Neural cell (in vitro differentiated cells): Measurements from ENCODE around the gene PICALM. TPM values are rescaled to one million over a fixed set of nuclear protein-coding genes. Genes with fewer than 3 reads are reported as not detected.

Source experiments
- H2AFZ ChIP-seq: fragments of 200-600, 300-800 bp; sonication (generic), shearing (Covaris generic); 2 replicates; pipeline ENCODE4 v1.6.0; 2014; ENCODE audit warnings: low read depth, mild to moderate bottlenecking, antibody characterized with exemption, low read length, moderate library complexity
- H3F3A ChIP-seq: fragments of 200-600 bp; shearing (Covaris generic); 2 replicates; pipeline ENCODE4 v1.6.1; 2016; ENCODE audit warnings: mild to moderate bottlenecking, moderate library complexity, mixed read lengths, antibody characterized with exemption, low read length; ENCODE audit not compliant: insufficient read depth, poor library complexity, severe bottlenecking
- H3K27ac ChIP-seq: fragments of 200-600, 300-800 bp; sonication (generic), shearing (Covaris generic); 2 replicates; pipeline ENCODE4 v1.5.1; 2014; ENCODE audit warnings: mild to moderate bottlenecking, low read length, moderate library complexity
- H3K27me3 ChIP-seq: fragments of 300-800, 200-600 bp; sonication (generic), shearing (Covaris generic); 2 replicates; pipeline ENCODE4 v1.6.0; 2014; ENCODE audit warnings: mild to moderate bottlenecking, low read depth, low read length, moderate library complexity; ENCODE audit not compliant: insufficient read depth
- H3K36me3 ChIP-seq: fragments of 300-800, 200-600 bp; sonication (generic), shearing (Covaris generic); 2 replicates; pipeline ENCODE4 v1.5.1; 2014; ENCODE audit warnings: mild to moderate bottlenecking, antibody characterized with exemption, low read length, moderate library complexity; ENCODE audit not compliant: insufficient read depth
- H3K4me2 ChIP-seq: fragments of 300-800, 200-600 bp; sonication (generic), shearing (Covaris generic); 2 replicates; pipeline ENCODE4 v1.6.0; 2014; ENCODE audit warnings: mild to moderate bottlenecking, low read length
- H3K4me3 ChIP-seq: fragments of 300-800, 200-600 bp; sonication (generic), shearing (Covaris generic); 2 replicates; pipeline ENCODE4 v1.5.1; 2014; ENCODE audit warnings: mild to moderate bottlenecking, low read length, moderate library complexity
- H3K79me2 ChIP-seq: fragments of 200-600 bp; shearing (Covaris generic); replicated peaks from 2 replicates; pipeline ENCODE4 v1.6.0; 2014; ENCODE audit warnings: mild to moderate bottlenecking, low read length, moderate library complexity; ENCODE audit not compliant: insufficient read depth
- H3K9ac ChIP-seq: fragments of 300-800, 200-600 bp; sonication (generic), shearing (Covaris generic); 2 replicates; pipeline ENCODE4 v1.6.1; 2016; ENCODE audit warnings: mild to moderate bottlenecking, low read length, mixed read lengths
- H3K9me2 ChIP-seq: fragments of 200-600 bp; shearing (Covaris generic); 2 replicates; pipeline ENCODE4 v1.6.1; 2016; ENCODE audit warnings: mild to moderate bottlenecking, low read length, mixed read lengths; ENCODE audit not compliant: insufficient read depth
- H3K9me3 ChIP-seq: fragments of 200-600, 300-800 bp; sonication (generic), shearing (Covaris generic); 2 replicates; pipeline ENCODE4 v1.6.1; 2016; ENCODE audit warnings: mild to moderate bottlenecking, mixed run types, low read length, moderate library complexity, mixed read lengths
- H4K20me1 ChIP-seq: fragments of 200-600 bp; shearing (Covaris generic); 2 replicates; pipeline ENCODE4 v1.6.1; 2016; ENCODE audit warnings: mild to moderate bottlenecking, mixed run types; ENCODE audit not compliant: insufficient read depth
- EP300 ChIP-seq: fragments of 450-650 bp; conservative IDR thresholded peaks from 2 replicates; pipeline ENCODE4 v1.6.1; 2014; ENCODE audit warnings: antibody characterized with exemption, mild to moderate bottlenecking, moderate library complexity; ENCODE audit not compliant: poor library complexity, severe bottlenecking
- EZH2 ChIP-seq: fragments of 200-600, 300-800 bp; shearing (Covaris generic), sonication (generic); IDR thresholded peaks from 2 replicates; pipeline ENCODE4 v1.6.1; 2014; ENCODE audit warnings: antibody characterized with exemption, low read length, borderline replicate concordance, mild to moderate bottlenecking; ENCODE audit not compliant: insufficient read depth, poor library complexity, severe bottlenecking
- MXI1 ChIP-seq: fragments of 450-650 bp; conservative IDR thresholded peaks from 2 replicates; pipeline ENCODE4 v1.6.1; 2014; ENCODE audit warnings: antibody characterized with exemption, mild to moderate bottlenecking; ENCODE audit not compliant: poor library complexity, severe bottlenecking
- POLR2AphosphoS5 ChIP-seq: IDR thresholded peaks from 2 replicates; pipeline ENCODE4 v1.6.1; 2012
- RAD21 ChIP-seq: fragments of 450-650 bp; conservative IDR thresholded peaks from 2 replicates; pipeline ENCODE4 v1.6.1; 2014; ENCODE audit warnings: antibody characterized with exemption, mild to moderate bottlenecking, moderate library complexity
- SMC3 ChIP-seq: fragments of 450-650 bp; conservative IDR thresholded peaks from 2 replicates; pipeline ENCODE4 v1.6.1; 2014; ENCODE audit warnings: antibody characterized with exemption, mild to moderate bottlenecking, moderate library complexity; ENCODE audit not compliant: poor library complexity
- TAF1 ChIP-seq: IDR thresholded peaks from 2 replicates; pipeline ENCODE4 v1.6.1; 2012; ENCODE audit warnings: low read depth
- polyA plus RNA-seq: library from polyadenylated mRNA; depleted of rRNA; stranded (reverse); fragments of >200 nt; gene quantifications from 2 replicates; pipeline ENCODE4 v1.2.3, GENCODE V29; 2014
- TF ChIP-seq, protein P1 (sequence below): fragments of 450-650 bp; IDR thresholded peaks from 2 replicates; pipeline ENCODE4 v1.5.1; 2014; ENCODE audit warnings: antibody characterized with exemption, mild to moderate bottlenecking, moderate library complexity; ENCODE audit not compliant: poor library complexity, severe bottlenecking
- TF ChIP-seq, protein P2 (sequence below): IDR thresholded peaks from 2 replicates; pipeline ENCODE4 v1.6.1; 2012; ENCODE audit warnings: borderline replicate concordance

Gene PICALM
- polyA plus RNA-seq, 1 donor from 2014 or later, result 161 TPM

DNA sequence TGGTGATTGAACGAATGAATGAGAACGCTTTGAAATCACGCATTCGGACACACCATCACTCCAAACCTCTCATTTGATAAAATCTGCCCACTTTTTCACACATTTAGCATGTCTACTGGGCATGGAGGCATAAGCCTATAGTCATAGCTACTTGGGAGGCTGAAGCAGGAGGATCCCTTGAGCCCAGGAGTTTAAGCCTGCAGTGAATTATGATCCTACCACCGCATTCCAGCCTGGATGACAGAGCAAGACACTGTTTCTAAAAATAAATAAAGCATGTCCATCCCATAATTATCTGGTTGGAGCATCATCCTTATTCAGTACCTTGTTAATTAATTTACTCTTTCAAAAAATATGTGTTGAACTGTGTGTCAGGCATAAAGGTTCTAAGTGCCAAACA, 3.3 kb upstream of the PICALM start:
- TF ChIP-seq POLR2AphosphoS5 (no peak), EP300 (no peak), RAD21 (no peak), EZH2 (no peak), MXI1 (no peak), SMC3 (no peak), TAF1 (no peak)
- TF ChIP-seq, protein P1, sequence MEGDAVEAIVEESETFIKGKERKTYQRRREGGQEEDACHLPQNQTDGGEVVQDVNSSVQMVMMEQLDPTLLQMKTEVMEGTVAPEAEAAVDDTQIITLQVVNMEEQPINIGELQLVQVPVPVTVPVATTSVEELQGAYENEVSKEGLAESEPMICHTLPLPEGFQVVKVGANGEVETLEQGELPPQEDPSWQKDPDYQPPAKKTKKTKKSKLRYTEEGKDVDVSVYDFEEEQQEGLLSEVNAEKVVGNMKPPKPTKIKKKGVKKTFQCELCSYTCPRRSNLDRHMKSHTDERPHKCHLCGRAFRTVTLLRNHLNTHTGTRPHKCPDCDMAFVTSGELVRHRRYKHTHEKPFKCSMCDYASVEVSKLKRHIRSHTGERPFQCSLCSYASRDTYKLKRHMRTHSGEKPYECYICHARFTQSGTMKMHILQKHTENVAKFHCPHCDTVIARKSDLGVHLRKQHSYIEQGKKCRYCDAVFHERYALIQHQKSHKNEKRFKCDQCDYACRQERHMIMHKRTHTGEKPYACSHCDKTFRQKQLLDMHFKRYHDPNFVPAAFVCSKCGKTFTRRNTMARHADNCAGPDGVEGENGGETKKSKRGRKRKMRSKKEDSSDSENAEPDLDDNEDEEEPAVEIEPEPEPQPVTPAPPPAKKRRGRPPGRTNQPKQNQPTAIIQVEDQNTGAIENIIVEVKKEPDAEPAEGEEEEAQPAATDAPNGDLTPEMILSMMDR, result no peak
- TF ChIP-seq, protein P2, sequence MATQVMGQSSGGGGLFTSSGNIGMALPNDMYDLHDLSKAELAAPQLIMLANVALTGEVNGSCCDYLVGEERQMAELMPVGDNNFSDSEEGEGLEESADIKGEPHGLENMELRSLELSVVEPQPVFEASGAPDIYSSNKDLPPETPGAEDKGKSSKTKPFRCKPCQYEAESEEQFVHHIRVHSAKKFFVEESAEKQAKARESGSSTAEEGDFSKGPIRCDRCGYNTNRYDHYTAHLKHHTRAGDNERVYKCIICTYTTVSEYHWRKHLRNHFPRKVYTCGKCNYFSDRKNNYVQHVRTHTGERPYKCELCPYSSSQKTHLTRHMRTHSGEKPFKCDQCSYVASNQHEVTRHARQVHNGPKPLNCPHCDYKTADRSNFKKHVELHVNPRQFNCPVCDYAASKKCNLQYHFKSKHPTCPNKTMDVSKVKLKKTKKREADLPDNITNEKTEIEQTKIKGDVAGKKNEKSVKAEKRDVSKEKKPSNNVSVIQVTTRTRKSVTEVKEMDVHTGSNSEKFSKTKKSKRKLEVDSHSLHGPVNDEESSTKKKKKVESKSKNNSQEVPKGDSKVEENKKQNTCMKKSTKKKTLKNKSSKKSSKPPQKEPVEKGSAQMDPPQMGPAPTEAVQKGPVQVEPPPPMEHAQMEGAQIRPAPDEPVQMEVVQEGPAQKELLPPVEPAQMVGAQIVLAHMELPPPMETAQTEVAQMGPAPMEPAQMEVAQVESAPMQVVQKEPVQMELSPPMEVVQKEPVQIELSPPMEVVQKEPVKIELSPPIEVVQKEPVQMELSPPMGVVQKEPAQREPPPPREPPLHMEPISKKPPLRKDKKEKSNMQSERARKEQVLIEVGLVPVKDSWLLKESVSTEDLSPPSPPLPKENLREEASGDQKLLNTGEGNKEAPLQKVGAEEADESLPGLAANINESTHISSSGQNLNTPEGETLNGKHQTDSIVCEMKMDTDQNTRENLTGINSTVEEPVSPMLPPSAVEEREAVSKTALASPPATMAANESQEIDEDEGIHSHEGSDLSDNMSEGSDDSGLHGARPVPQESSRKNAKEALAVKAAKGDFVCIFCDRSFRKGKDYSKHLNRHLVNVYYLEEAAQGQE, result no peak
- Histone ChIP-seq H3K9me2 (no peaks in the 10 kb centered on the region), H3F3A (no peaks in the 10 kb centered on the region), H3K36me3 (no peaks in the 10 kb centered on the region), H3K27ac (no peak overlapping the region), H3K9ac (no peak overlapping the region), H3K9me3 (no peaks in the 10 kb centered on the region), H3K4me2 (no peak overlapping the region), H2AFZ (no peak overlapping the region), H3K4me3 (no peak overlapping the region), H4K20me1 (peaks cover 3% of the 10 kb centered on the region), H3K79me2 (peaks cover 14% of the 10 kb centered on the region), H3K27me3 (no peaks in the 10 kb centered on the region)

DNA sequence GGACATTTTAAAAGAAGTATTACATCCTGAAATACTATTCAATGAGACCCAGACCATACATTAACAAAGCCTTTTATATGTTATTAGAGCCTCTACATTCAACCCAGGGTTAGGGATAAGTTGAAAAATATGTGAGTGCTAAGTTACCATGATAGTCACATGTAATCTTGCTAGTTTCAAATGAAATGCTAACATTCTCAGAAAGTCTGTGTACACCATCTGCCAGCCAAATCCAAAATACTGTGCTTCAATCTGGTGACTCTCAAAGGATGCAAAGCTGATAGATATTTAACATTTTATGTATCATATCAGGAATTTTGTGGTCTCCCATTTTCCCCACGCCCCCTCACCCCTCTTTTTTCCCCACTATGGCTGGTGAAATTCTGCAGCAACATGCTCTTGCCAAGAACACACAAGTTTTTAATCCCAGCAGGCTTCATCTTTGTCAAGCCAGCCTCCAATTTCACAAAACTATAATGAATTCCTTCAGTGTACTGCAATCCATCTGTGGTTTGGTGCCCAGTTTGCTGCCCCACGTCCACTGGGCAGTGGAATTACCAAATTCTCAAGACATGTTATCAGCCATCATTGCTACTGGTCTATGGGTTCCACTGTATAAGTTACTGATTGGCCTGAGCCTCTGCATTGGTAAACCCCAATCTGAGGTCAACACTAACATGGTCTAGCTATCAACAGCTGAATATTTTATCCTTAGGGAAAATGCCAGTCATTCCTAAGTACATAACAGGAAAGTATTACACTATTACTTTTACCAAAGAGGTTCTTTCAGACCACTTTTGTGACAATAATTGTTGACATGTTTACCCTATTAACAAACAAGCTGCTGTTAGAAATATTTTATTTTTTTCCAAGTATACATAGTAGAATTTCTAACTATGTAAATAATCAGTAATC, 1.5 kb upstream of the PICALM start:
- H3K4me2 ChIP-seq, result no peak overlapping the region

More for the DNA sequence above, 1.5 kb upstream of the PICALM start:
- H2AFZ ChIP-seq, result no peak overlapping the region
- no peaks in the 10 kb centered on the region for H3K36me3 ChIP-seq
- no peak overlapping the region for H3K4me3 ChIP-seq
- H3F3A ChIP-seq, result no peaks in the 10 kb centered on the region
- no peaks in the 10 kb centered on the region for H3K27me3 ChIP-seq
- no peak overlapping the region for H3K27ac ChIP-seq
- peaks cover 13% of the 10 kb centered on the region for H4K20me1 ChIP-seq
- no peaks in the 10 kb centered on the region for H3K9me3 ChIP-seq
- peaks cover 32% of the 10 kb centered on the region for H3K79me2 ChIP-seq
- no peaks in the 10 kb centered on the region for H3K9me2 ChIP-seq
- H3K9ac ChIP-seq, result peak overlapping the region; percentile 92
- no peak for TF ChIP-seq EZH2
- TF ChIP-seq, protein P2, result no peak
- no peak for TF ChIP-seq MXI1
- TF ChIP-seq, protein P1, result no peak
- TF ChIP-seq EP300, result no peak
- no peak for TF ChIP-seq TAF1
- TF ChIP-seq POLR2AphosphoS5, result no peak
- no peak for TF ChIP-seq RAD21
- TF ChIP-seq SMC3, result no peak
